ENCODE data around the gene DST. TPM values are rescaled to one million over a fixed set of nuclear protein-coding genes. Genes with fewer than 3 reads are reported as not detected.

DST gene
- polyA plus RNA-seq, 1 of the 3 experiments (the other 2 are of a cell fraction) = 64.3 TPM

DNA sequence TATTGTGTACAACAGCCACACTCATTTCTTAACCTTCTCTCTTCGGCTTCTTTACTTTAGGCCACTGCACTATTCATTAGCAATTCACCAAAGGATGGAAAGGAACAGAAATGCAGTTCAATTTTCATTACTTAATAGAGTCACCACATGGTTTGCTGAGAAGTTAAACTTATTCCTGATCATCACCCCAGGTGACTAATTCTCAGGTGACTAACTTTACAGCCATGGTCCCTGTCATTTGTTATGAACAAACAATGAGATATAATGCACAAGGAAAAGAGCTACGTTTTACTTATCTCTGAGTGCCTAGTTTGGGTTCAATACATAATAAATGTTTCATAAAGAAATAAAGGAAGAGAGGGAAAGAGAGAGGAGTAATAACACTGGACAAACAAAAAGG is 45.8 kb upstream of the DST start:
- no peak for DNase-seq

GRCh38 chr6:56687551-56687950 is 44.9 kb upstream of the DST start:
- ChIA-PET CTCF (interaction anchor here (0.8 to 6.6 kb wide), 4 partner anchors 9 to 61 kb away, joined by 3 to 39 read pairs (median 6); no protein-coding TSS in a partner anchor), POLR2A (no interaction called here)
- Histone ChIP-seq H3K9ac (no peak overlapping the region), H2AFZ (ENCODE audit: low read depth) (no peak overlapping the region), H3K4me1 (ENCODE audit: control insufficient read depth in 1 of 2, insufficient read depth in 2 of 2, low read depth in 1 of 2, low read length in 1 of 2) (peaks cover 19 to 54% of the 10 kb centered on the region in 2 experiments), H3K4me2 (no peak overlapping the region), H4K20me1 (ENCODE audit: insufficient read depth) (peaks cover 3% of the 10 kb centered on the region; the same call in 1 of the 2 replicates), H3K27me3 (ENCODE audit: insufficient read depth) (no peaks in the 10 kb centered on the region), H3K36me3 (replicated peaks in 1 of 2; ENCODE audit: control insufficient read depth in 1 of 2, insufficient read depth in 2 of 2, low read length in 1 of 2) (peaks cover 3 to 30% of the 10 kb centered on the region in 2 experiments), H3F3A (replicated peaks; ENCODE audit: insufficient read depth) (peaks cover 25% of the 10 kb centered on the region), H3K27ac (ENCODE audit: low read depth in 2 of 2, low read length in 1 of 2) (no peak overlapping the region), H3K9me3 (no peaks in the 10 kb centered on the region), H3K9me2 (no peaks in the 10 kb centered on the region), H3K79me2 (ENCODE audit: insufficient read depth) (peaks cover 89% of the 10 kb centered on the region), H3K4me3 (ENCODE audit: low read depth in 2 of 2, low read length in 1 of 2) (no peak overlapping the region)
- DNase-seq = no peak
- TF ChIP-seq ELF1 (IDR thresholded peaks at IDR 0.05) (no peak), FOXJ3 (CRISPR knock-in tag; IDR thresholded peaks at IDR 0.05) (no peak), FOSL2 (IDR thresholded peaks at IDR 0.05; ENCODE audit: borderline replicate concordance, low read depth) (no peak), EP300 (IDR thresholded peaks at IDR 0.05; ENCODE audit: borderline replicate concordance in 1 of 2, low read depth in 1 of 2, low read length in 1 of 2) (no peak), FOXM1 (IDR thresholded peaks at IDR 0.05; ENCODE audit: low read depth) (no peak), MAX (IDR thresholded peaks at IDR 0.05; ENCODE audit: low read depth) (no peak), IRF3 (IDR thresholded peaks at IDR 0.05; ENCODE audit: low read depth, low read length) (no peak)
- TF ChIP-seq, protein P1, sequence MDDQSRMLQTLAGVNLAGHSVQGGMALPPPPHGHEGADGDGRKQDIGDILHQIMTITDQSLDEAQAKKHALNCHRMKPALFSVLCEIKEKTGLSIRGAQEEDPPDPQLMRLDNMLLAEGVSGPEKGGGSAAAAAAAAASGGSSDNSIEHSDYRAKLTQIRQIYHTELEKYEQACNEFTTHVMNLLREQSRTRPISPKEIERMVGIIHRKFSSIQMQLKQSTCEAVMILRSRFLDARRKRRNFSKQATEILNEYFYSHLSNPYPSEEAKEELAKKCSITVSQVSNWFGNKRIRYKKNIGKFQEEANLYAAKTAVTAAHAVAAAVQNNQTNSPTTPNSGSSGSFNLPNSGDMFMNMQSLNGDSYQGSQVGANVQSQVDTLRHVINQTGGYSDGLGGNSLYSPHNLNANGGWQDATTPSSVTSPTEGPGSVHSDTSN (IDR thresholded peaks at IDR 0.05) = no peak
- WGBS (ENCODE audit: low lambda C conversion rate) = 100% methylated on average over 1 of the region's 1 CpG

More for the DNA sequence above, 45.8 kb upstream of the DST start:
- no peak overlapping the region for H3K4me2 ChIP-seq
- no peaks in the 10 kb centered on the region for H3K9me3 ChIP-seq
- peaks cover 3% of the 10 kb centered on the region; the same call in 1 of the 2 replicates for H4K20me1 ChIP-seq (ENCODE audit: insufficient read depth)
- H3K79me2 ChIP-seq (ENCODE audit: insufficient read depth) = peaks cover 88% of the 10 kb centered on the region
- CTCF ChIA-PET = interaction anchor here (1.1 to 6.6 kb wide), 7 partner anchors 11 to 214 kb away, joined by 3 to 39 read pairs (median 4); no protein-coding TSS in a partner anchor
- H3K9me2 ChIP-seq = no peaks in the 10 kb centered on the region
- no peak overlapping the region for H3K9ac ChIP-seq
- no peaks in the 10 kb centered on the region for H3K27me3 ChIP-seq (ENCODE audit: insufficient read depth)
- POLR2A ChIA-PET = no interaction called here
- no peak for TF ChIP-seq TAF1 (IDR thresholded peaks at IDR 0.05; ENCODE audit: borderline replicate concordance, low read depth, low read length)
- TF ChIP-seq, protein P2, sequence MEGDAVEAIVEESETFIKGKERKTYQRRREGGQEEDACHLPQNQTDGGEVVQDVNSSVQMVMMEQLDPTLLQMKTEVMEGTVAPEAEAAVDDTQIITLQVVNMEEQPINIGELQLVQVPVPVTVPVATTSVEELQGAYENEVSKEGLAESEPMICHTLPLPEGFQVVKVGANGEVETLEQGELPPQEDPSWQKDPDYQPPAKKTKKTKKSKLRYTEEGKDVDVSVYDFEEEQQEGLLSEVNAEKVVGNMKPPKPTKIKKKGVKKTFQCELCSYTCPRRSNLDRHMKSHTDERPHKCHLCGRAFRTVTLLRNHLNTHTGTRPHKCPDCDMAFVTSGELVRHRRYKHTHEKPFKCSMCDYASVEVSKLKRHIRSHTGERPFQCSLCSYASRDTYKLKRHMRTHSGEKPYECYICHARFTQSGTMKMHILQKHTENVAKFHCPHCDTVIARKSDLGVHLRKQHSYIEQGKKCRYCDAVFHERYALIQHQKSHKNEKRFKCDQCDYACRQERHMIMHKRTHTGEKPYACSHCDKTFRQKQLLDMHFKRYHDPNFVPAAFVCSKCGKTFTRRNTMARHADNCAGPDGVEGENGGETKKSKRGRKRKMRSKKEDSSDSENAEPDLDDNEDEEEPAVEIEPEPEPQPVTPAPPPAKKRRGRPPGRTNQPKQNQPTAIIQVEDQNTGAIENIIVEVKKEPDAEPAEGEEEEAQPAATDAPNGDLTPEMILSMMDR (IDR thresholded peaks at IDR 0.05) = no peak
- TF ChIP-seq EP300 (IDR thresholded peaks at IDR 0.05; ENCODE audit: borderline replicate concordance in 1 of 2, low read depth in 1 of 2, low read length in 1 of 2) = no peak
- no peak for TF ChIP-seq JUND (IDR thresholded peaks at IDR 0.05)
- H3K27ac ChIP-seq (ENCODE audit: low read depth in 2 of 2, low read length in 1 of 2) = no peak overlapping the region
- peaks cover 0 to 35% of the 10 kb centered on the region in 2 experiments for H3K36me3 ChIP-seq (replicated peaks in 1 of 2; ENCODE audit: control insufficient read depth in 1 of 2, insufficient read depth in 2 of 2, low read length in 1 of 2)
- H3K4me3 ChIP-seq (ENCODE audit: low read depth in 2 of 2, low read length in 1 of 2) = no peak overlapping the region
- peaks cover 29% of the 10 kb centered on the region for H3F3A ChIP-seq (replicated peaks; ENCODE audit: insufficient read depth)
- WGBS (ENCODE audit: low lambda C conversion rate) = 83% methylated on average over 2 of the region's 2 CpGs
- peaks cover 19 to 64% of the 10 kb centered on the region in 2 experiments for H3K4me1 ChIP-seq (ENCODE audit: control insufficient read depth in 1 of 2, insufficient read depth in 2 of 2, low read depth in 1 of 2, low read length in 1 of 2)
- H2AFZ ChIP-seq (ENCODE audit: low read depth) = no peak overlapping the region

Measured in SK-N-SH (cell line).